ENCODE measurements around the gene FUNDC2.

DNA sequence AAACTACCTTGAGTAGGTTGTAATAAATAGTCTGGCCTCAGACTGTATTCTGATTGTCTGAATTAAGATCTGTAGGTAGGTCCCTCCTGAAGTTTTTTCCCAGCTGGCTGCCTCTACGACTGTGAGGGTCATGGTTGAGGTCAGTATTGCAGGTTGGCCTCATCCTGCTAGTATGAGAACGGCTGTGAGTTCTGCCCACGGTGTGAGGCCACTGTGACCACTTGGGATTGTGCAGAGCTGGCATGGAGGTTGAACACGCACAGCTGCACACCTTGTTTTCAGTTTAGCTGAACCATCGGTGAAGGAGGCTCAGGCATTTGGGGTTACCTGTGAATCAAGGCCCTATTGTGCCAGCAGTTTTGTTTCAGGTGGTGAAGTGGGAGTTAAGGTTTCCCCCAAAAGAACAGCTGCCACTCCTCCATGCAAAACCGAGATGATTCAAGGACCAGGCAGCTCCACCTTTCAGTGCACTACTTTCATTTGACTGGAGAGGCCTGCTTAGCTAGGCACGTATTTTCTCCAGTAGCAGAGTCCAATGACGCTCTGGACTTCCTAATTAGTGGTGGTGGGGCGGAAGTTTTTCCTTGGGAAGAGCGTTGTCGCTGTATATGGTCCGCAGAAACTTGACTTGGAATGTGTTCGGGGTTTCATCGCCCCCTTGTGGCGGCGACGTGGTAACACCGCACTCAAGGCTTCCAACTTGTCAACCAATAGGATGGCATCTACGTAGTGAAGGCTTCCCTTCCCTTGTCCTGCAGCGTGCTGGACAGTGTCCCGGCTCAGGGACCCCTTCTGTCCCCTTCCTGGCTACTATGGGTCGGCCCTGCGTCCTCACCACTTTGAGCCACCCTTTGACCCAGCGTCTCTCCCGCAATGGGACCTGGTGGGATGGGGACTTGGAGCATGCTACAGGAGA, 30.5 kb downstream of the FUNDC2 start:
- TF ChIP-seq POLR2A (IDR thresholded peaks at IDR 0.05; ENCODE audit: low read depth, low read length) (no peak), EZH2 (IDR thresholded peaks at IDR 0.05; ENCODE audit: borderline replicate concordance, low read depth, low read length, severe bottlenecking) (no peak)

Measured in endothelial cell of umbilical vein (primary cell).